ENCODE data around the gene TCF23.

GRCh38 chr2:27177441-27178351 is 28.9 kb downstream of the TCF23 start:
- TF ChIP-seq POLR2AphosphoS5 (IDR thresholded peaks at IDR 0.05) (no peak), CTCF (IDR thresholded peaks at IDR 0.05 in 8 of 11, conservative IDR thresholded peaks at IDR 0.05 in 3 of 11) (no peak), POLR2A (IDR thresholded peaks at IDR 0.05) (no peak)
